NOMO-1 treated with dmso at 0.1 percent for 144 hours (cell line): ENCODE data around the gene ISG15.
A peak's percentile ranks its signal among the peaks of the same experiment; 100 is the strongest.

ENCODE experiments used
- DNase-seq: peaks from one replicate; lab custom pipeline; 2025; ENCODE audit not compliant: unreplicated experiment; lab: John Stamatoyannopoulos, UW

The ISG15 gene

DNA sequence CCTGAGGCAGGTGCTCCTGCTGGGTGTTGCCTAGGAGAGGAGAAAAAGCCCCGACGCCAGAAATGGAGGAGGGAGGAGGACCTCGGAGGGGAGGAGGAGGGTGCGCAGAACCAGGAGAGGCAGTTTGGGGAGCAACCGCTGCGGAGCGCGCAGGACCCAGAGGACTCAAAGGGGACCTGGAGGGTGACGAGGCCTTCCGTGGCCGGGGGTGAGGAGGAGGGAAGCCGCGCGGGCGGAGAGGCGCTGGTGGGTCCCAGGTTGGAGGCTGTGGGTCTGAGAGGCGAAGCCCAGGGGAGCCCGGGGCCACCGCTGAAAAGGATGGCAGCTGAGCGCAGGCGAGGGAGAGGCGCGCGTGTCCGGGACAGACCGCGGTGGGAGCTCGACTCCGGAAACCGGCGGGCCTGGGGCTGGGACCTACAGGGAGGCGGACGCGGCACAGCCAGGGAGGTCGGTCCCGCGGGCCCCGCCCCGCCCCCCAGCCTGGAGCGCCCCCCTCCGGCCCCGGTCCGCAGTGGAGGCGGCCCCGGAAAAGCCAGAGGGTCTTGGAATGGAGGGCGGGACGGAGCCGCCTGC is 45.7 kb downstream of the ISG15 start:
- no peak for DNase-seq

DNA sequence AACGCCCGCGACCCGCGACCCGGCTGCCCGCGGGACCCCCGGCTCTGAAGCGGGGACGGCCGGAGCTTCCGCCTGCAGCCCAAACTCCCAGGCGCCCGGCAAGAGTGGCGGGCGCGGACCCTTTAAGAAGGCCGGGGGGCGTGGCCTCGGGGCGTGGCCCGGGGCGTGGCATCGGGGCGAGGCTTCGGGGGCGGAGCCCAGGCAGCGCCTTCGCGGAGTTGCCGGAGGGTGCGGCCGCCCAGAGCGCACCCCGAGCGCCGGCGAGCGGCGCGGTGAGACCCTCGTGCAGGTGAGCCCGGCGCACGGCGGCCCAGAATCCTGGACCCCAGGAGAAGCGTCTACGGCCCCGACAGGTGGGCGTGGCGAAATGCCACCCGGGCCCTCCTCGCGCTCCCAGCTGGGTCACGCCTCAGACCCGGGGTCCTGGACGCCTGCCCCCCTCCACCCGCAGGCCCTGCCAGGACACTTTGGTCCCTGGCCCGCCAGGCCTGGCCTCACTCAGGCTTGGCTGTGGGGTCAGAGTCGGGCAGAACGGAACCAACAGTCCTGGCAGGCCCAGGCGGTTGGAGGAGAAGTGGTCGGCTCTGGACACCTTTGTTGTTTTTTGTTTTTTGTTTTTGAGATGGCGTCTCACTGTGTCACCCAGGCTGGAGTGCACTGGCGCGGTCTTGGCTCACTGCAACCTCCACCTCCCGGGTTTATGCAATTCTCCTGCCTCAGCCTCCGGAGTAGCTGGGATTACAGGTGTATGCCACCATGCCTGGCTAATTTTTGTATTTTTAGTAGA is 46.4 kb downstream of the ISG15 start:
- DNase-seq, result peak; percentile 41

DNA sequence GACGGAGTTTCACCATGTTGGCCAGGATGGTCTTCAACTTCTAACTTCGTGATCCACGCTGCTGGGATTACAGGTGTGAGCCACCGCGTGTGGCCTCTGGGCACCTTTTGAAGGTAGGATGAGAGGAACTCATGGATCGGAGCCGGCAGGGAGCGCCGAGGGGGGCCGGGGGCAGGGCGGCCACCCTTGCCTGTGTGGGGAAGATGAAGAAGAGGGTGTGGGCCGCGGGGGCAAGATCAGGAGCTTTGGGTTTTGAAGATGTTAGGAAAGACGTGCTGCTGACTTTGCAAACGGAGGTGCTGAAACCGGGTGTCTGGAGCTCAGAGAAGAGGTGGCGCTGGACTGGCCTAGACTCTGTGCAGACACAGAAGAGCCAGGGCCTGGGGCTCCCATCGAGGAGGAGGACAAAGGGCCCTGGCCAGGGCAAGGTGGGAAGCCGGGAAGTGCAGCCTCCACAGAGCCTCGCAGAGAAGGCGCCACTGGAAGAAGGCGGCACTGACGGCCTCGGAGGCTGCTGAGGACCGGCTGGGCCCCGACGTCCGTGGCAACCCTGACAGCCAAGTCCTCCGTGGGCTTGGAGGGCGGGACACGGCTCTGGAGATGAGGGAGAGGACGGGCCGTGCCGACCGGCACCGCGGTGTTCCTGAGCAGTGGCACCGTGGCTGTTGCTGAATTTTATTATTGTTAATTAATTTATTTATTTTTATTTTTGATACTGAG is 47.1 kb downstream of the ISG15 start:
- DNase-seq, result no peak

DNA sequence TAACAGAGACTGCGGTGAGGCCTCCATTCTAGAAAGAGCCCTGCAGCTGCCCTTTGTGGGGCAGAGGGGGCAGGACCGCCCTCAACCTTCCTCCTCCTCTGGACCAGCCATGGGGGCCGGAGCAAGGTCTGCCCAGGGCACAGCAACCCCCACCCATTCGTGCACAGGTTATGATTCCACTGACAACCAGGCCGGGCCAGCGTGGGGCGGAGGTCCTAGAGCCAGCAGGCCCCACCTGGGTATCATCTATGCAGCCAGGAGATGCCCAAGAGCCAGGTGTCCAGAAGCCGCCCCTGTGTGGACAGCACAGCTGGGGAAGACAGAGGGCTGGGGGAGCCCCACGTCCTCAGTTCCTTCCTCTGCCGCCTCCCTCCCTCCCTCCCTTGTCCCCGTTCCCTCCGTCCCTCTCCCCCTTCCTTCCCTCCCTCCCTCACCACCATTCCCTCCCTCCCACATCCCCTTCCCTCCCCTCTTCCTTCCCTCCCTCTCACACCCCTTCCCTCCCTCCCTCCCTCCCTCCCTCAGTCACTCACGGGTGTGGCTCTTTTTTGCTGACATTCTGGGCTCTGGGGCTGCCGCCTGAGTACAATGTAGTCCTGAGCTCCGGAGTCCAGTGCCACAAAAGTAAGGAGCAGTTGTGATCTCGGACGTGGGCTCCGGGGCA is 48.5 kb downstream of the ISG15 start:
- DNase-seq, result no peak

DNA sequence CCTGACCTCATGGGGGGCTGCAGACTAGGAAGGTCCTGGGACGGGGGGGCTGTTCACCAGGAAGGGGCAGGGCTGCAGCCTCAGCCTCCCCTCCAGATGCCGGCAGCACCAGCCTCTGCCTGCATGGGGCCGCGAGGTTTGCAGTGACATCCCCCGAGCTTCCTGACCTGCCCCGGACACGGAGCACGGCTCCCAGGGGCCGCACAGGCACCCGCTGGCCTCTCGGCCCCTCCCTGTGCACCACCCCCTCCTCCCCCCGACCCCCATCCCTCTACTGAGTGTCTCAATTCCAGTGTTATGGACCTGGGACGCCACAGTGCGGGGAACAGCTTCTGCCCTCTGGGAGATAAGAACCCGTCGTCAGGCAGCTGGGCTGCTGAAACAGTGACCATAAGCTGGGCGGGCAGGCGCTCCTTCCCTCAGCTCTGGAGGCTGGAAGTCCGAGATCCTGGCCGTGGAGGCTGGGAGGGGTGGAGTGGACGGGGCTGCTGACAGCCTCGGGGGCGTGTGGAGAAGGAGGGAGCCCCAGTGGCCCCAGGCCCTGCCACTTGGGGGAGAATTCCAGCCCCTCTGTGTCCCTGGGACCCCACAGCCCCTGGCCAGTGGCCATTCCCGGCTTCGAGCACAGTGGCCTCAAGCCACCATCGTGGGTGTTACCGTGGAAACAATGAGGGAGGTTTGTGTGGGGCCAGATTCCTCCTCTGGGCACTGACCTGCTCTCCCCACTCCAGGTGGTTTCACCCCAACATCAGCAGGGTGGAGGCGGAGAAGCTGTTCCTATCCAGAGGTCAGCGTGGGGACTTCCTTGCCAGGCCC is 49.3 kb downstream of the ISG15 start:
- no peak for DNase-seq

DNA sequence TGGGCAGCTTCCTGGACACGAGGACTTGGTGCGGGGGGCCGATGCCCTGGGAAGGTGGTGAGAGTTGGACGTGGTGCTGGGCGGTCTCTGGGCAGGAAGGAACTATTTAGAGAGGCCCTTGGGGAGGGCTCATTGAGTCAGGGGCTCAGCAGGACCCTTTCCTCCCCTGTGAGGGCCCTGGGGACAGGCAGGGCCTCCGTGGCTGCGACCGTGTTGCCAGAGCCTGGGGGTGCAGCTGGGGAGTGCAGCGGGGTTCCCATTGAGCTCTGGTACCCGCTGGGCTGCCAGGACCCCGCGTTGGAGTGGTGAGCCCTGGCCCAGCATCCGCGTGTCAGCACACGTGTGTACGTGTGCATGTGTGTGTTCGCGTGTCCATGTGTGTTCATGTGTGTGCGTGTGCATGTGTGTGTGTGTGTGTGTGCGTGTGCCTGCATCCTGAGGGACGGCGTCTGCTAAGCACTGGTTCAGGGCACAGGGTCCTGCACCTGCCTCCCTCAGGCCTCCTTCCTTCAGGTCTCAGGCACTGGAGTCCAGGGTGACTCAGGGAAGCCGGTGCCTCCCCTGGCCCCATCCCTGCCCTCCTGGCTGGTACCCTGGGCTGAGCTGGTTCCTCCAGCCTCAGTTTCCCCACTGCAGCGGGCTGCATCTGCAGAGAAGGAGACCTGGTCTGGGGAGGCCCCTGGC is 50.1 kb downstream of the ISG15 start:
- no peak for DNase-seq
